CD4-positive, alpha-beta T cell treated with Interleukin-2 at 100 ng/mL for 4 hours (primary cell): ENCODE results near the gene ARL2BP.
"Not testable (repeated sequence)": the region's sequence is repeated elsewhere in the genome, so short reads cannot be mapped to it uniquely, and the experiment has no call there.

Source experiments
- DNase-seq: peaks from one replicate; pipeline ENCODE4 v3.0.0-alpha.2; 2020; ENCODE audit warnings: low spot score

ARL2BP gene

DNA sequence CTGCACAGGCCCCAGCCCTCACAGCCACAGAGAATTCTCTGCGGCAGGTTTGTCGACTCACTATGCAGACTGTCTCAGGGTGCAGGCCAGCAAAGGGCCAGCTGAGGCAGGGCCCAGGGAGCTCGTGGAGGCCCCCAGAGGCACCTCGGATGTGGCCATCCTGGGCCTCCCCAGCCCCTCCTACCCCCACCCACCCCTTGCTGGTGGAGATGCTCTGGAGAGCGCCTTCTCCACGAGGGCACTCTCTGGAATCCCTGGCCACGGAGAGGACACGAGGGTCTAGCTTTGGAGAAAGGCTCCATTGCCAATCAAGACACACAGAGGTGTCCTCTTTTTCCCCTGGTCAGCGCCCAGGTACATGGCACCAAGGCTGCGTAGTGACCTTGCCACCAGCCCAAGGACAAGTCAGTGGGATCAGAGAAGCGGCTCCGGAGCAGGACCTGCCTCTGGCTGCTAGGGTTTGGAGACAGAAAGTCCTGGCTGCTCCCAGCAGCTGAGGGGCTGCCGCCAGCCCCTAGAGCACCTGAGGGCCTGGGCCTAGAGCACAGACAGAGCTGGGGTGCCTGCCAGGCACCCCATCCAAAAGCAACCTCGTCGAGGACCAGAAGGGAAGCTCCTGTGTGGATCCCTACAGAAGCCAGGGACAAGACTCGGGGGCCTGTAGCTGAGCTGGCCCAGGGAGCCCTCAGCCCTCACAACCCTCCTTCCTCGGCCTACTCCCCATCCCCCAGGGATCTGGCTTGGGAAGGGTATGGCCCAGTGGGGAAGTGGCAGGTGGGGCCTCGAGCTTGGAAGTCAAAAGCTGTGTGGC, 18.7 kb downstream of the ARL2BP start:
- DNase-seq: no peak

DNA sequence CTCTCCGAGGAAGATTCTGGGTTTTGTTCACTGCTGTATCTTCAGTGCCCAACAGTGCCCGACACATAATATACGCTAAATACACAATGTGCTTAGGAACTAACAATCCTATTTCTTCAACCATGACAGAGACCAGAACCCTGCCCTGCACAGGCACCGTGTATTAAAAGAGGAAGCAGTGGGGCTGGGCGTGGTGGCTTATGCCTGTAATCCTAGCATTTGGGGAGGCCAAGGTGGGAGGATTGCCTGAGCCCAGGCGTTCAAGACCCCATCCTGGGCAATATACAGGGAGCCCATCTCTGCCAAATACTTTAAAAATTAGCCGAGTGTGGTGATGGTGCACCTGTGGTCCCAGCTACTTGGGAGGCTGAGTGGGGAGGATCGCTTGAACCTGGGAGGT, 19.3 kb downstream of the ARL2BP start:
- DNase-seq: no peak

DNA sequence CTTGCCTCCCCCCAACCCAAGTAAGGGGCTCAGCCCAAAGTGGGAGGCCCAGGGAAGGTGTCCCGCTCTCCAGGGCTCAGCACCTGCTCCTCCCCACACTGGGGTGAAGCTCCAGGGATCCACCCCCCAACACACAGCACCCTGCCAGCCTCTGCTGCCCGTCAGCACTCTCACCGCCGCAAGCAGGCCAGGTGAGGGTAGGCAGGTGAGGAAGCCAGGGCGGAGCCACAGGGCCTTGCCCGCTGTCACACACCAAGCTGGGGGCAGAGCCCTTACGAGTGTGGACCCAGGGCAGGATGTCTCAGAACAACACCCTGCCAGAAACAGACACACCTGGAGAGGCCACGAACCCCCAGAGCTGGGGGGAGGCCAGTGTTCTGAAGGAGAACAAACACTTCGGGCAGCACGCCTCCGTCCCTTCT, 19.9 kb downstream of the ARL2BP start:
- no peak for DNase-seq

DNA sequence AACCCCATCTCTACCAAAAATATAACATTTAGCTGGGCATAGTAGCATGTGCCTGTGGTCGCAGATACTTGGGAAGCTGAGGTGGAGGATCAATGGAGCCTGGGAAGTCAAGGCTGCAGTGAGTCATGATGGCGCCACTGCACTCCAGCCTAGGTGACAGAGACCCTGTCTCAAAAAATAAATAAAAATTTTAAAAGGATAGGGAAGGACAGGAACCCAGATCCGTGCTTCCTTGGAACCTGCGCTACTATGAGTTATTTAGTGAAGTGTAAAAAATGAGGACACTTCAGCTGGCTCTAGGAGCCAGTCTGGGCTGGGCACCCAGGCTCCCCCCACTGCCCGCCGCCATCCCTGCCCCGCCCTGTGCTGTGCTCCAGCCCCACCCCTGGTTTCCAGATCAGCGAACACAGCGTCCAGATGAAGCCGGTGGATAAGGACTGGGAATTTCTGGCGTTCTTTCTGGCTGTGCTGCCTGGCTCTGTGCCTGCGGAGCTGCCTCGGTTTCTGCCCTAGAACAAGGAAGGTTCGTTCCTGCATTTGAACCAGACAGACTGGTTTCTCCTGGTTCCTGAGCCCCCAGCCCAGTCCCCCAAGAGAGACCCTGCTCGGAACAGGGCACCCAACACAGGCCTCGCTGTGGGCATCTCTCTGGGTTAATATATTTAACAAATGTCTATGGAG, 20.9 kb downstream of the ARL2BP start:
- no peak for DNase-seq

DNA sequence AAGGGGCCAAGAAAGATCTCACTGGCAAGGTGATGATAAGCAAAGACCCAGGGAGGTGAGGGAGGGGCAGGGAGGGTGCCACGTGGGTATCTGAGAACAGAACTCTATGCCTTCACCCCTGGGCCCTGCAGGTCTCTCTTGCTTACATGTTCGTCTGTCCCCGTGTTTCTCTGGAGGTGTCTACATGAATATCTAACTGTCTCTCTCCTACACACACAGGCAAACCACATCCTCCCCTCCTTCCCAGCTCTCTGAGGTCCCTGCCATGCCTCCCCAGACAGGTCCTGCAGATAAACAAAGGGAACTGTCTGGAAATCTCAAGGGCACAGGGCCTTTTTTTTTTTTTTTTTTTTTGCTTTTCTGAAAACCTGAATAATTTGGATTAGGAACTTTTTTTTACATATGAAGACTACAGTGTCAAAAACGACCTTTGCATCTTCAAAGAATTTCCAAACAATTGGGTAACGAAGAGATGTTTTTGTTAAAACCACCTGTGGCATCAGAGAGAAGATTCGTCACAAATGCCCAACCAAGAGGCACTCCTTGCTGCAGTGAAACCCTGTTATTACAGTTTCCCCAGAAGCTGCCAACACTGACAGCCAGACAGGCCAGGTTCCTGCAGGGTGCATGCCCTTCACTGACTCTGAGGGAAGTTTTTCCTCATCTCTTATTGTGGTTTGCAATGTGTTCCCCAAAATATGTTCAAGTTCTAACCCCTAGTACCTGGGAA, 21.6 kb downstream of the ARL2BP start:
- peak; percentile 38 for DNase-seq

DNA sequence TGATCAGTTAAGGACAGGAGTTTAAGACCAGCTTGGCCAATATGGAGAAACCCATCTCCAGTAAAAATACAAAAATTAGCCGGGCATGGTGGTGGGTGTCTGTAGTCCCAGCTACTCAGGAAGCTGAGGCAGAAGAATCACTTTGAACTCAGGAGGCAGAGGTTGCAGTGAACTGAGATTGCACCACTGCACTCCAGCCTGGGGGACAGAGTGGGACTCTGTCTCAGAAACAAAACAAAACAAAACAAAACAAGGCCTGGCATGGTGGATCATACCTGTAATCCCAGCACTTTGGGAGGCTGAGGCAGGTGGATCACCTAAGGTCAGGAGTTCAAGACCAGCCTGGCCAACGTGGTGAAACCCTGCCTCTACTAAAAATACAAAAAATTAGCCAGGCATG, 22.3 kb downstream of the ARL2BP start:
- DNase-seq: not testable (repeated sequence)

DNA sequence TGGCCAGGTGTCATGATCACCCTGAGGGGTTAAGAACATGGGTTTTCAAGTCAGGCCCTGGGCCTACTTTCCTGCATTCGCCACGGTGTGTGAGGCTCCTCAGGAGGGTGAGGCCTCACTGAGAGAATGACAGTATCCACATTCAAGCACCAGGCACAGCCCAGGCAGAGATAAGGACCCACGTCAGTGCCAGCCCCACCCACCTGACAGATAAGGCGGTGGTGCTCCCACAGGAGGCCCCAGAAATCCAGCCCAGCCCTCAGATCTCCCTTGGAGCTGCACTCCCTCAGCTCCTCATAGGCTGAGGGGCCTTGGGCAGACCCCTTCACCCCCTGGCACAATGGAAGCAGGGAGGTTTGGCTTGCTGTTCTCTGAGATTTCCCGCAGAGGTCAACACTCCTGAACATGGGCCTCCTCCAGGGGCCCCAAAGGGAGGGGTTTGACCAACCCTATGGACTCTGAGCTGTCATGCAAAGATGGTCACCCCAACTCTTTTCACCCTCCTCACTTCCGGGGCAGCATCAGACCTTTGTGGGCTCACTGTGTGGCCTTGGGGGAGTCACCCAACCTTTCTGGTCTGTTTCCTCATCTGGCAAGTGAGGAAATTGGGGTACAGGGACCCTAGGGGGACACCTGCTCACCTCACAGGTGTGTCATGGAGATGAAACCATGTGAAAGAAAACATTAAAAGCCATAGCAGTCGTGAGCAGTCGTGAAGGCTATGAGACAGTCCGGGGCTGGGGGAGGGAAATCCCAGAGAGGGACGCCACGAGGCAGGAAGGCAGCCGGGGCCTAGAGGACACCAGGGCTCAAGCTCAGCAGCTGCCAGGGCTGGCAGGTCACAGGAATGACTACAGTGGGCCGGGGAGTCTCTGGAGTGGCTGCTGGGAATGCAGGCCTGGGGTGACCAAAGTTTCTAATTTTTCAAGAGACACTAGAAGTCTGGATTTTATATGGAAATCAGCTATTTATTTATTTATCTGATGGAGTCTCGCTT, 24.0 kb downstream of the ARL2BP start:
- no peak for DNase-seq

DNA sequence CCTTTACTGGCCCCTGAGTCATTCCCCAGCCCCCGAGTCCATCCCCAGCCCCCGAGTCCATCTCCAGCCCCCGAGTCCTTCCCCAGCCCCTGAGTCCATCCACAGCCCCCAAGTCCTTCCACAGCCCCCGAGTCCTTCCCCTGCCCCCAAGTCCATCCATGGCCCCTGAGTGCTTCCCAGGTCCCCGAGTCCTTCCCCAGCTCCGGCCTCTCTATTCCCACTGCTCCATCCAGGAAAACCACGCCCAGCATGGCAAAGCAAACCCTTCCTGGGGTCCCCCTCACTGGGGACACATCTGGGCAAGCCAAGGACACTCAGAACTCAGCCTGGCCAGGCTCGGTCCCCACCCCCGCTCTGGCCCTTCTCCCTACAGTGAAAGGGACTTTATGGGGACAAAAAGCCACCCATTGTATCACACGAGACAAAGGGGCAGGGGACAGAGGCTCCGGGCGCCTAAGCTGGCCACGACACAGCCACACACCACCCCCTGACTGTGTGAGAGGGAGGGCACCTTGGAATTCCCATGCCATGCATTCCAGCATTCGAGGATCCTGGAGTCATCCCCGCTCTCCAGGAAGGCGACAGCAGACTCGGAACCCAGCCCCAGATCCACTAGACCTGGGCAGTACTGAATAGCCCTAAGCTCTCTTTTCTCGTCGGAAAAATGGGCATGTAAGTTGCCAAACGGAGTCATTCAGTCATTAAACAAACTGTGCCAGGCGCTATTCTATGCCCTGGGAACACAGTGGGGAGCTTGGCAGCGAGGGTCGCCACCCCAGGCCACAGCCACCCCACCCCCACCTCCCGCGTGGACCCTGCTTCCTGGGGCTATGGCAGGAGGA, 25.4 kb downstream of the ARL2BP start:
- no peak for DNase-seq

DNA sequence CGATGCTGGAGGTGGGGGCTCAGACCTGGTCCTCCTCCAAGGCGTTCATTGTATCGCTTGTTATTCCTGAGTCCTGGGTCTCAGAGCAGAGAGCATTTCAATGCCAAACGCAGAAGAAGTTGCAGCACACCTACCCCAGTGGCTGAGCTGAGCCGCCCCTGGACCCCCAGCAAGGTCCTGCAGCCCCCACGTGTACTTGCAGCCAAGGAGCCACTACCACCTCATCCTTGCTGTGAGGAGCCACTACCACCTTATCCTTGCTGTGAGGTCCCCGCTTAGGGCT, 25.9 kb downstream of the ARL2BP start:
- DNase-seq: no peak

DNA sequence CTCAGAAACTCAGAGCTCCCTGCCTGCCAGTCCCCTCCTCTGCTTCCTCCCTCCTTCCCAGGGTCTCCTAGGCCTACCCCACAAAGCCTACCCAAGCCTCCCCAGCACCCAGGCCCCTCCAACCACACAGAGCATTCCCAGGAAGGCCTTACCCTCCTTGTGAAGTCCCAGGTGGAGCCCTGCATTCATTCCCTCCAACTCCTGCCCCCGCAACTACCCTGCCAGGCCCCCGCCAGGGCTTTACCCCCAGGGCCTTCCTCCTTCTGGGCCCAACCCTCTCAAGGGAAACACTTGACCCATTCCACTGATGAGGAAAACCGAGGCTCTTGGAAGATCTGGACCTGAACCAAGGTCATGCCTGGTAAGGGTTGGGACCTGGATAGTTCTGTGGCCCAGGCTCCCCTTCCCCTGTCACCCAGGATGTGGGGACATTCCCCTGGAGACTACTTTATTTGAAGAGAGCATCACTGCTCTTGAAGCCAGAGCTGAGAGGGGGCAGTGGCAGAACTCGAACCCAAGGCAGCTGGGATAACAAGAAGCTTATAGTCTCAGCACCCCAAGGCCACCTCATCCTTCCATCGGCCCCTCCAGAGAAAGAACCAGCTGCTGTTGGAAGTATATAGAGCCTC, 26.9 kb downstream of the ARL2BP start:
- no peak for DNase-seq

DNA sequence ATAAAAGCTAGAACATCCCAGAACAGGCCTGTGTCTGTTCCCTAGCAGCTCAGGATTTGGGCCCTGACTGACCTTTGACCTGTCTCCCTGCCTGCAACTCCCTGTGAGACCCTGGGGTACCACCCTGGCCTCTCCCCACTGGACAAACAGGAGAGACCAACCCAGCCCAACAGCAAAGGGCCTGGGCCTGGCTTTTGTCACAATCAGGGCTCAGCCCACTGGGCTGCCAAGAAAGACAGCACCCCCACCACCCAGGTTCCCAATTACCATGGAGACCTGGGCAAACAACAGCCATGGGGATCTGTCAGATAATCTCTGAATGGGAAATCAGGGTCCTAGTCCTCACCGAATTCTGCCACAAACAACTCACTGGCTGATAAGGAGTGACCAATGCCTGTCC, 28.3 kb downstream of the ARL2BP start:
- no peak for DNase-seq

DNA sequence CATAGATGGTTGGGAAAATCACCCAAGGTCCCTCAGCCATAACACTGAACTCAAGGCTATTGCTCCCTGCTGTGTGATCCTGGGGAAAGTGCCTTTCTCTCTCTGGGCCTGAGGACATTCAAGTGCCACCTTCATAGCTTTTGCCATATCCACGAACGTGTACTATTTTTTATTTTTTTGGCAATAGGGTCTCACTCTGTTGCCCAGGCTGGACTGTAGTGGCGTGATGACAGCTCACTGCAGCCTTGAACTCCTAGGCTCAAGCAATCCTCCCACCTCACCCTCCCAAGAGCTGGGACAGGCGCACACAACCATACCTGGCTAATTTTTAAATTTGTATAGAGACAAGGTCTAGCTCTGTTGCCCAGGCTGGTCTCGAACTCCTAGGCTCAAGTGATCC, 28.8 kb downstream of the ARL2BP start:
- no peak for DNase-seq

DNA sequence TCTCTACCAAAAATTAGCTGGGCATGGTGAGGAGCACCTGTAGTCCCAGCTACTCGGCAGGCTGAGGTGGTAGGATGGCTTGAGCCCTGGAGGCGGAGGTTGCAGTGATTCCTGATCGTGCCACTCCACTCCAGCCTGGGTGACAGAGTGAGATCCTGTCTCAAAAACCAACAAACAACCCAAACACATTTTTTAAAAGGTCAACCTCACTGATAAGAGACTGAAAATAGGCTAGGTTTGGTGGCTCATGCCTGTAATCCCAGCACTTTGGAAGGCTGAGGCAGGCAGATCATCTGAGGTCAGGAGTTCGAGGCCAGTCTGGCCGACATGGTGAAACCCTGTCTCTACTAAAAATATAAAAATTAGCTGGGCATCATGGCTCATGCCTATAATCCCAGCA, 30.9 kb downstream of the ARL2BP start:
- DNase-seq: not testable (repeated sequence)

DNA sequence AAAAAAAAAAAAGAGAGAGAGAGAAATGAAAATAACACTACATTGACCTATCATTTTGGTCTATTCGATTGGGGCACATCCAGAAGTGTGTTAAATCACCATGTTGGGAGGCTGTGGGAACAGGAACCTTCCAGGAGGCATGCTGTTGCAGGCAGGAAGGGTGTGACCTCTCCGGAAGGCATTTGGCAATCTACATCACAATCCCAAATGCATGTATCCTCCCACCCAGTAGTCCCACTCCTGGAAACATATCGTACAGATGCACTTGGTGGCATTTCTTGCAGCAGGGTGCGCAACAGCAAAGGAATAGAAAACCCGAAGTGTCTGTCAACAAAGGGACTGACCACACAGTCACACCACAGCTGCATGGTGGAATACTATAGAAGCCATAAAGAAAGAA, 31.5 kb downstream of the ARL2BP start:
- no peak for DNase-seq

DNA sequence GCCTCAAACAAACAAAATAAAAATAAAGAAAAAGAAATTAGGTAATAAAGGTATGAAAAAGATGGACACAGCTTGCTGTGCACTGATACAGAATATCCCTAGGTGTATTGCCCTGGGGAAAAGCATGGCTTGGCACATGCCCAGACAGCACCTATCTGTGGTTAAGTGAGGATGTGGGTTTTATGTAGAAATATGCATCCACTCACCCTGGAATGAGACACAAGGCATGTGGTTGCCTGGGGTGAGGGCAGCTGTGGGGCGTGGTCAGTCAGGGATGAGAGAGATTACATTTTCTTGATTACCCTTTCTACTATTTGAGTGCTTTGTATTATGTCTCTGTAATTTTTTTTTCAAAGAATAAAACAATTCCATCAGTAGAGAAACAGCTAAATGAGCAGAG, 32.5 kb downstream of the ARL2BP start:
- DNase-seq: peak; percentile 67

DNA sequence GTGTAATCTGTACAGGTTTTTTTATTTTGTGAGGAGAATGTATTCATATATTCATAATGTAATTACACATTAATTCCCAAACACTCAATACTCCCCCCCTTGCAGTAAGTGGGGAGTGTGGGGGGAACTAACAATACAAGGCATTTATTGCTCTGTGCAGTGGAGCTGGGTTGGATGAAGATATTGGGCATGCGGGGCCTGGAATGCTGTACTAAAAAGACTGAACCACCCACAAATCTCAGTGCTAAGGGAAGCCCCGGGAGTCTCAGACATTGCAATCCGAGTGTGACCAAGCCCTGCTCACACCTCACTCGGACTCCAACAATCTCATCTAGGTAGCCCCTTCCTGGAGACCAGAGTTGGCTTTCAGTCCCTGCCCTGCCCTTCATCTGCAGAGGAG, 33.4 kb downstream of the ARL2BP start:
- no peak for DNase-seq

DNA sequence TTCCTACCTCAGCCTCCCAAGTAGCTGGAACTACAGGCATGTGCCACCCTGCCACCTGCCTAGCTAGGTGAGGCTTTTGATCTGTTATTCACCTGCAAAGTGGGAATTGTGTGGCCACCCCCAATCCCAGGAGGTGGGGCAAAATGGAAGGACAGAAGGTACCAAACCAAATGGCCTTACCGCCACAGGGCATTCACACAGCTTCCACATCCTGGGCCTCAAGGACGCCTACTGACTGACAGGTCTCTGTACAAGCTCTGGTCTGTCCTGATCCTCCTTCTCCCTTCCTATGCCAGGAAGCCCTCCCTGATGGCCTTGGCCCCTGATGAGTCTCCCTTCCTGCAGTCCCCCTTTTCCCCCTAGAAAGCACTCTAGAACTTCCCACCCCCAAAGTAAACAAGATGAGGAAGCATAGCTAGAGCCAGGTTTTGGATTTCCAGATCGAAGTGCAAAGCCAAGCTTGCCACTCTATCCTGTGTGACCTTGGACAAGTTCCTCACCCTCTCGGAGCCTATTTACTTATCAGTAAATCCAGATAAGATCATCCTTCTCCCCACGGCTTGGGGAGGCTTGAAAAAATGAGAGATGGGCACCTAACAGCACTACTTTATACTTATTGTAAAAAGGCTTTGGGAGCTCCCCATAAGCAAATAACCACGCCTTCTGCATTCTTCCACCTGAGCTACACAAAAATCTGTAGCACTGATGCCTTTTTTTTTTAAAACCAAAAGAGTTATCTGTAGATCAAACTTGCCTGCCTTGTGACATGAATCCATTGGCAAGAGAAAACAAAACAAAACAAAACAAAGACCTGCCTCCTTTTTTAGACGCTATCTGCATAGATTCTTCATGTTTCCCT, 35.0 kb downstream of the ARL2BP start:
- DNase-seq: no peak

DNA sequence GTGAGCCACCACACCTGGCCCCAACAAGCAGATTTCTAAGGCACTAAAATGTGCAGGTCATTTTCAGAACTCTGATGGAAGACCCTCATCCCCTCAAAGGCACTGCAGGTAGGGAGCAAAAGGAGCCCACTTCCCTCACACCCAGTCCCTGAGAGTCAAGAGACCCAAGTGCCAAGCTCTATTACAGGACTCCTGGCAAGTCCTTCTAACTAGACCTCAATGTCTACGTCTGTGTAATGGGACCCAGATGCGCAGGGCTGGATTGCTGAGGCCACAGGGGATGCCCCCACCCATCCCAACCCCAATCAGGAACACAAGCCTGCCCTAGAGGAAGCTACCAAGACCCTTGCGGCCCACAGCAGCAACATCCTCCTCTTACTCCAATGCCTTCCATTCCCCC, 36.7 kb downstream of the ARL2BP start:
- no peak for DNase-seq

DNA sequence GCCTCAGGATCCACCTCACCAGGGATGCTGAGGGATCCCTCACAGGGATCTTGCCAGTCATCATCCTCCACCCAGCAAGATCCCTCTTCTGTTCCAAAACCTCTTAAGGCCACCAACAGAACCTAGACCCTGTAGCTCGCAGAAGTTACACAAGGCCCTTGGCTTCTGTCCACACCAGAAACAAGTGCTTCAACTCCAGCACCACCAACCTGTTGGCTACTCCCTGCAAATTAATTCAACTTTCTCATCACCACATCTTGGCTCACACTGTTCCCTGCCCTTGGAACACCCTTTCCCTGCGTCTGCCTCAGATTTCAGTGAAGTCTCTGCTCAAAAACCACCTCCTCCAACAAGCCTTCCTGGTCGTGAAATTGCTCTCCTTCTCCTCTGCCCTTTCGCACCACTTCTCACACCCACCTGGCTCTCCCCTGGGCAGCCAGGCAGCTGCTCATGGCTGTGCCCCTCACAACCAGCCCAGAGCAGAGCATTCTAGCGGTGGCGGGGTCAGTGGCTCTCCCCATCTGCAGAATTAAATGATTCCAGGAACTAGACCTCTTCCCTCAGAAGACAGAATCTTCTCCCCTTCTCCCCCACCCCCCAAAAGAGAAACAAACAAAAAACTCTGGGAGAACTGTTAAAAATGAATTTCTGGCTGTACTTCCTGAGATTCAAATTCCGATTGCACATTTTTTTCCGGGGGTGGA, 37.6 kb downstream of the ARL2BP start:
- no peak for DNase-seq
